GM21717 (cell line): ENCODE data around the gene TFR2.

Experiments
- ATAC-seq: cut with Tn5 transposase; IDR thresholded peaks from one replicate; pipeline ENCODE4 v1.9.1; 2021; ENCODE audit warnings: mild to moderate bottlenecking, moderate library complexity; ENCODE audit not compliant: unreplicated experiment

Gene TFR2

GRCh38 chr7:100654908-100655831 lies 13.8 kb upstream of the TFR2 start:
- no peak for ATAC-seq

GRCh38 chr7:100649826-100650565 lies 8.6 kb upstream of the TFR2 start:
- no peak for ATAC-seq

- no peak for ATAC-seq
Observed at GRCh38 chr7:100642534-100642907, 1.2 kb upstream of the TFR2 start.

DNA sequence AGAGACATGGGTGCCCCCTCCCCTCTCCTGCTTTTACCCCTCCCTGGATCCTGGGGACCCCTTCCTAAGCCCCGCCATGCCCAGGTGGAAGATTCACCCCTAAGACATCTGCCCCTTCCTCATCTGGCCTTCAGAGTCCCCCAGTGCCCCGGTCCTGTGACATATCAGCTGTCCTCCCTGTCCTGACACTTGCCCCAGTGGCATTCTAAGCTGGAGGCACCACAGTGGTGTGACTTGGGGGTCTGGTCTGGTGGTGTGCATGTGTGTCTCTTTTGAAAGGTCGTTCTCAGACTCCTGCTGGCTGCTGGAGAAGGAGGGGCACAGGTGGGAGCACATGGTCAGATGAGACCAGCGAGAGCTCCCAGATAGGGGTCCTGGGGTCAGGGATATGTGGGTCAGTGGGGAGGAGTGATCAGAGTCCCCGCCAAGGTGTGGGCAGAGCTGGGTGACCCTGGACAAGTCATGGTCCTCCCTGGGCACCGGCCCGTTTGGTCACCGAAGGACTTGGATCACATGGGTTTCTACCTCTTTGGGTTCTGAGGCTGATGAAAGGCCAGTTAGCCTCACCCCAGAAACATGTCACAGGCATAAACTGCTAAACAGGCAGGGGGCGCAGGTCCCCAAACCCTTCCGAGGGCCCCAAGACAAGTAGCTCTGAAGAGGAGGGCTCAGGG lies 645 bp upstream of the TFR2 start:
- ATAC-seq: no peak

DNA sequence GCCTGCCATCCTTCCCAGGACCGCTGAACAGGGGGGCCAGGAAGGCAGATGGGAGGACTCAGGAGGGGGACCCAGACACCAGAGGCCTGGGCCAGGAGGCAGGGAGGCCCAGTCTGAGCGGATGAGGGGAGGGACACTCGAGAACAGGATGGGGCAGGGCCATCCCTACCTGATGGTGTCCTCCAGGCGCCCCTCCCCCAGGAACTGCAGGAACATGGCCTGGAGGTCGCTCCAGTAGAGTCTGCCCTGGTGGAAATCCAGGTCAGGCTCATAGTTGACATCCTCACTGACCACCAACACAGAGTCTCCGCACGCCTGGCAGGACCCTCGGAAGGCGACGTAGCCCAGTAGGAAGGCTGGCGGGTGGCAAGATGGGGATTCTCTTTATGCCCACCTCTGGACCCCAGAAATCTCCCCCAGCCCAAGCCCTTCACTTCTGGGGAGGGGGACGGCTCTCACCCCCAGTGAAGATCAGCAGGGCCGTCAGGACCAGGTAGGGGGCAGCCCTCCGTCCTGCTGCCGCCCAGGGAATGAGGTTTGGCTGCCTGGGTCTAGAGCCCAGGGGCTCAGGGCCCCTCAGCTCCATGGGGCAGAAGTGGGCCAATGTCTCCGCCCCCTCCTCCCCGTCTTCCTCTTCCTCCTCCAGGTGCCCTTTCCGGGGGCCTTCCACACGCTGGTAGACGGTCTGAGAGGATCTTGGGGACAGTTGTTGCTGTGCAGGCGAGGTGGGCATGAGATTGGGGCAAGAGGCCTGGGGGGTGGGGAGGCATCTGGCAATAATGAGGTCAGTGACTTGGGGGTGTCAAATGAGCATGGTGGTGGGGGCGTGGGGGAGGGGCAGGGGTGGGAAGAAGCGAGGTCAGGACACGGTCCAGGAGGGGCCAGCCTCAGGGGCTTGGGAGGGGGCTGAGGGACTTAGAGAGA lies 573 bp downstream of the TFR2 start:
- ATAC-seq: no peak

- ATAC-seq: no peak
Observed at GRCh38 chr7:100639995-100640516, 1.3 kb downstream of the TFR2 start.

DNA sequence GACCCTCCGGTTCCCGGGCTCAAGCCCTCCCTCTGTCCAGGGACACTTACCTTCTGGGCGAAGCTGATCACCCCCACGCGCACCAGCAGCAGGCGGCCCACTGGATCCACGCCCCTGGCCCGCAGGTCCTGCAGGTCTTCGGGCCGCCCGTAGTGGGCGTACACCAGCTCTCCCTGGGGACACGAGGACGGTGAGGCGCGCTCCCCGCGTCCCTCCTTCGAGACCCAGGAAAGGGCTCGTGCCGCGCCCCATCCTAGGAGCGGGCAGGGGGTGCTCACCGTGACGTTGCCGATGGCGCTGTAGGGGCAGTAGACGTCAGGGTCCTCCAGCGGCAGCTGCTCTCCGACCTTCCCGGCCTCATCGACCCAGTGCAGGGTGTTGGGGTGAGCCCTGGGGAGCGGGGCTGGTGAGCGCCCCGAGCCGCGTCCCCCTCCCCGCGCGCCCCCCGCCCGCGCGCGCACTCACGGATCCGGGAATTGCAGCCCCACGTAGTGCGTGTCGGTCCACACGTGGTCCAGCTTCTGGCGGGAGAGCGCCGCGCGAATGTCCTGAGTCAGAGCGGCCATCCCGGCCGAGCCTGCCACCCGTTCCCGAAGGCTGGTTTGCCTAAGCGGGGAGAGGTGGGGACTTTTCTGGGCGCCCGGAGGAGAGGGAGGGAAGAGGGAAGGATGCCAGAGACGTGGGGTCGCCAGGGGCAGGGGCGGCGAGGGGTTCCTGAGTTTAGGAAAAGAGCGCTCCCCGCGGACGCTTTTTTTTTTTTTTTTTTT lies 8.2 kb downstream of the TFR2 start:
- ATAC-seq: no peak

GRCh38 chr7:100630066-100630465 lies 11.3 kb downstream of the TFR2 start:
- ATAC-seq: no peak

GRCh38 chr7:100629117-100629716 lies 12.1 kb downstream of the TFR2 start:
- no peak for ATAC-seq

- ATAC-seq: no peak
Observed at GRCh38 chr7:100627238-100627549, 14.2 kb downstream of the TFR2 start.

DNA sequence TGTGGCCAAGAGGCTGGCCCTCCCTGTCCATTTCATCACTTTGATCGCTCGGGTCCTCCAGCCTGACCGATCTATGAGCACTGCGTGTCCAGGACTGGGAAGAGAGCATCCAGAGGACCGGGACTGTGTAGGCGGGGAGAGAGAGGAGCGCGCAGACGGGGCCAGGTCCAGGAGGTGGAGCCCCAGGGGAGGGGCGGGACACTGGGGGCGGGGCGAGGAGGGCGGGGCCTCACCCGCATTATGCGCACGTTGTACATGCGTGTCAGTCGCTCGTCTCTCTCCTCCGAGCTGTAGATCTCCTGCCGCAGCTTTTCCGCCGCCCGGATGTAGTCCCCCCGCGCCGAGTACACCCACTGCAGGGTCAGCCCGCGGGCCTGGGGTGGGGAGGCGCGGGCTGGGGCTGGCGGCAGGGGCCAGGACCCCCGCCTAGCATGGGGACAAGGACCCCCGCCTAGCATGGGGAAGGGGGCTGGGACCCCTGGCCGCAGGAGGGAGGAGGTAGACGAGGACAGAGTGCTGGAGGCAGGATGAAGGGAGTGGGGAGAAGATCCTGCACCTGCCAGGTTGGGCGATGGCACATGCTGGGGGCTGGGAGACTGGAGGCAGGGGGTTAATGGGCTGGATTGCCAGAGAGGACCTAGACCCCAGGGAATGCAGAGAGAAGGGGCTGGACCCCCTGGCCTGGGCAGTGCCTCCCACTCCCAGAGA lies 14.7 kb downstream of the TFR2 start:
- peak; percentile 67 for ATAC-seq

DNA sequence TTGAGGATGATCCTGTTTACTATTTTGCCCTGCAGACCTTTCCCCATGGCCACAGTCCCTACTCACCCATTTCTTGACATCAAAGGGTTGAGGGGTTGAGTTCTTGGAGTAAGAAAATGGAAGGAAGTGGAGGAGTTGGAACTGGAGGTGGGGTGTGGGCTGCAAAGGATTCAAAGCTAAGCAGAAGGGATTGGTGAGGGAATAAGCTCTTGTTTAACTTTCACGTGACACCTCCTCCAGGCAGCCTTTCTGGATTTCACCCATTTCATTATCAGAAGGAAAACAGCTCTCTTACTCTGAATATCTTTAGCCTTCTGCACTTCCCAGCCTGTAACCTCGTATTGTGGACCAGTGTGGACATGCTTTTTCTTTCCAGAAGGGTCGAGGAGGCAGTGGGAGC lies 15.3 kb downstream of the TFR2 start:
- ATAC-seq: no peak

GRCh38 chr7:100623951-100624824 lies 17.2 kb downstream of the TFR2 start:
- ATAC-seq: no peak

- no peak for ATAC-seq
Observed at GRCh38 chr7:100621554-100621953, 19.8 kb downstream of the TFR2 start.

- ATAC-seq: no peak
Observed at GRCh38 chr7:100620804-100621203, 20.5 kb downstream of the TFR2 start.

DNA sequence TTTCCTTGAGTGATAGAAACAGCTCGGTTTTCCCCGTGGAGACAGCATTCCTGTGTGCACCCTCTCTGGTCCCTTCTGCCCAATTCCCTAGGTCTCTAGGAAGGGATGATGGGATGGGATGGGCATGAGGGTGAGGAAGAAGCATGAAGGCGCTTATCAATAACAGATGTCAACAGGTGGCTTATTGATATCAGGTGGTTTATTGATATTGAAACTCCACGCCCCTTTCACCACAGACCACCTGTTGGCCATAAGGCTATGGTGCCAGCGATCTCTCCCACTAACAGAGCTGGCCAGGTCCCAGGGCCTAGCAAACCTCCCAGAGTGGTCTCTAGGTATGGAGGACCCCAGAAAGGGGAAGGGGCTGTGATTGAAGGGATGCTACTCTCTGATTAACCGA lies 21.1 kb downstream of the TFR2 start:
- ATAC-seq: no peak

DNA sequence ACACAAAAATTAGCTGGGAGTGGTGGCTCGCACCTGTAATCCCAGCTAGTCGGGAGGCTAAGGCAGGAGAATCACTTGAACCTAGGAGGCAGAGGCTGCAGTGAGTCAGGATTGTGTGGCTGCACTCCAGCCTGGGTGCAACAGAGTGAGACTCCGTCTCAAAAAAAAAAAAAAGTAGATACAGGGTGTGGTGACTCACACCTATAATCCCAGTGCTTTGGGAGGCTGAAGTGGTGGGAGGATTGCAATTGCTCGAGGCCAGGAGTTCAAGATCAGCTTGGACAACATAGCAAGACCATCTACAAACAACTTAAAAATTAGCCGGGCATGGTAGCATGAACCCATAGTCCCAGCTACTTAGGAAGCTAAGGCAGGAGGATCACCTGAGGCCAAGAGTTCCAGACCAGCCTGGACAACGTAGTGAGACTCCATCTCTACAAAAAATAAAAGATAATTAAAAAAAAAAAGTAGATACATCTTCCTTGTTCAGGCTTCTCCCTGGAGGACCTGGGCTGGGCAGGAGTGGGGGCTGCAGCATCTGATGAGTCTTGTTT lies 27.0 kb downstream of the TFR2 start:
- ATAC-seq: no peak
